ENCODE results near the gene REEP2.

- TF ChIP-seq, protein P1, sequence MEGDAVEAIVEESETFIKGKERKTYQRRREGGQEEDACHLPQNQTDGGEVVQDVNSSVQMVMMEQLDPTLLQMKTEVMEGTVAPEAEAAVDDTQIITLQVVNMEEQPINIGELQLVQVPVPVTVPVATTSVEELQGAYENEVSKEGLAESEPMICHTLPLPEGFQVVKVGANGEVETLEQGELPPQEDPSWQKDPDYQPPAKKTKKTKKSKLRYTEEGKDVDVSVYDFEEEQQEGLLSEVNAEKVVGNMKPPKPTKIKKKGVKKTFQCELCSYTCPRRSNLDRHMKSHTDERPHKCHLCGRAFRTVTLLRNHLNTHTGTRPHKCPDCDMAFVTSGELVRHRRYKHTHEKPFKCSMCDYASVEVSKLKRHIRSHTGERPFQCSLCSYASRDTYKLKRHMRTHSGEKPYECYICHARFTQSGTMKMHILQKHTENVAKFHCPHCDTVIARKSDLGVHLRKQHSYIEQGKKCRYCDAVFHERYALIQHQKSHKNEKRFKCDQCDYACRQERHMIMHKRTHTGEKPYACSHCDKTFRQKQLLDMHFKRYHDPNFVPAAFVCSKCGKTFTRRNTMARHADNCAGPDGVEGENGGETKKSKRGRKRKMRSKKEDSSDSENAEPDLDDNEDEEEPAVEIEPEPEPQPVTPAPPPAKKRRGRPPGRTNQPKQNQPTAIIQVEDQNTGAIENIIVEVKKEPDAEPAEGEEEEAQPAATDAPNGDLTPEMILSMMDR (IDR thresholded peaks at IDR 0.05; ENCODE audit: poor library complexity, severe bottlenecking): no peak
- TF ChIP-seq EZH2 (IDR thresholded peaks at IDR 0.05; ENCODE audit: borderline replicate concordance, insufficient read depth, low read length, poor library complexity, severe bottlenecking) (no peak), EP300 (conservative IDR thresholded peaks at IDR 0.05; ENCODE audit: poor library complexity, severe bottlenecking) (no peak), POLR2AphosphoS5 (IDR thresholded peaks at IDR 0.05) (no peak), REST (IDR thresholded peaks at IDR 0.05; ENCODE audit: borderline replicate concordance) (no peak), RAD21 (conservative IDR thresholded peaks at IDR 0.05) (no peak), SMC3 (conservative IDR thresholded peaks at IDR 0.05; ENCODE audit: poor library complexity) (no peak)
Measured at GRCh38 chr5:138441221-138441620, 2.4 kb downstream of the REEP2 start.

All from neural cell (in vitro differentiated cells).